OCI-LY7 (cell line): ENCODE data around the gene DYNLL1. TPM values are rescaled to one million over a fixed set of nuclear protein-coding genes. Genes with fewer than 3 reads are reported as not detected.

Experiments
- BruUV-seq: library from RNA; stranded (reverse); fragments of 400-500 nt; replicated peaks from 2 replicates; lab custom pipeline; 2021; lab: Mats Ljungman, UMichigan
- CTCF ChIA-PET: fragments of 300-600 bp; sonication (Branson Sonifier 250); formaldehyde crosslinking; loops from one replicate; lab custom pipeline; 2022; ENCODE audit warnings: antibody characterized with exemption; ENCODE audit not compliant: unreplicated experiment; lab: Charles Lee
- POLR2A ChIA-PET: fragments of 300-600 bp; sonication (Branson Sonifier 250); formaldehyde crosslinking; loops from one replicate; lab custom pipeline; 2022; ENCODE audit warnings: antibody characterized with exemption; lab: Charles Lee
- DNase-seq: peaks from one replicate; pipeline ENCODE4 v3.0.0-alpha.2; 2015; ENCODE audit warnings: low spot score
- H2AFZ ChIP-seq: fragments of 200-600 bp; sonication (generic), shearing (Covaris generic); 2 replicates; pipeline ENCODE4 v1.6.1; 2014; ENCODE audit warnings: mild to moderate bottlenecking, antibody characterized with exemption, low read length, moderate library complexity
- H3K27ac ChIP-seq: fragments of 200-600 bp; sonication (generic); 2 replicates; pipeline ENCODE4 v1.5.1; 2014; ENCODE audit warnings: mixed run types, low read depth, mild to moderate bottlenecking, moderate library complexity, low read length, inconsistent platforms; ENCODE audit not compliant: poor library complexity, severe bottlenecking
- H3K36me3 ChIP-seq: fragments of 200-600 bp; sonication (generic); 2 replicates; pipeline ENCODE4 v1.6.1; 2014; ENCODE audit warnings: mild to moderate bottlenecking, antibody characterized with exemption, low read length, moderate library complexity, mixed read lengths; ENCODE audit not compliant: insufficient read depth
- H3K4me1 ChIP-seq: fragments of 200-600 bp; sonication (generic); 2 replicates; pipeline ENCODE4 v1.5.1; 2014; ENCODE audit warnings: mild to moderate bottlenecking, low read length; ENCODE audit not compliant: insufficient read depth, poor library complexity, severe bottlenecking
- H3K4me2 ChIP-seq: fragments of 200-600 bp; sonication (generic); 2 replicates; pipeline ENCODE4 v1.6.1; 2014; ENCODE audit warnings: mild to moderate bottlenecking, low read length
- H3K4me3 ChIP-seq: fragments of 200-600 bp; sonication (generic); 2 replicates; pipeline ENCODE4 v1.5.1; 2014; ENCODE audit warnings: mild to moderate bottlenecking, low read depth, low read length; ENCODE audit not compliant: poor library complexity, severe bottlenecking
- H3K79me2 ChIP-seq: fragments of 200-600 bp; sonication (generic); 2 replicates; pipeline ENCODE4 v1.6.1; 2016; ENCODE audit warnings: low read depth, mild to moderate bottlenecking, low read length, moderate library complexity, mixed read lengths; ENCODE audit not compliant: insufficient read depth
- H3K9me2 ChIP-seq: fragments of 200-600 bp; sonication (generic); 2 replicates; pipeline ENCODE4 v1.6.1; 2016; ENCODE audit warnings: mild to moderate bottlenecking, low read length, mixed read lengths; ENCODE audit not compliant: insufficient read depth
- H3K9me3 ChIP-seq: fragments of 200-600 bp; sonication (generic); 2 replicates; pipeline ENCODE4 v1.6.1; 2014; ENCODE audit warnings: mild to moderate bottlenecking, mixed run types, low read length, mixed read lengths
- H4K20me1 ChIP-seq: fragments of 200-600 bp; sonication (generic); 2 replicates; pipeline ENCODE4 v1.6.1; 2014; ENCODE audit warnings: mild to moderate bottlenecking, antibody characterized with exemption, low read length, moderate library complexity, mixed read lengths; ENCODE audit not compliant: insufficient read depth
- CTCF ChIP-seq: fragments of 200-600 bp; sonication (generic); conservative IDR thresholded peaks from 2 replicates; pipeline ENCODE4 v1.5.1; 2014; ENCODE audit warnings: mild to moderate bottlenecking, antibody characterized with exemption, low read length, moderate library complexity, mixed read lengths
- EZH2phosphoT487 ChIP-seq: fragments of 200-600 bp; sonication (generic); IDR thresholded peaks from 2 replicates; pipeline ENCODE4 v1.6.1; 2018; ENCODE audit warnings: low read depth, borderline replicate concordance, mild to moderate bottlenecking, mixed run types, antibody characterized with exemption, low read length, moderate library complexity, mixed read lengths
- intact Hi-C: fragments of 100-400 bp; cut with micrococcal nuclease; formaldehyde crosslinking; loops from one replicate; pipeline ENCODE4 v1.10.0; 2022; ENCODE audit not compliant: unreplicated experiment
- total RNA-seq, 2 experiments: library from RNA; depleted of rRNA in 1 of 2; stranded (reverse); fragments of >200 nt in 1 of 2; shearing (Covaris generic) in 1 of 2; gene quantifications; 2 replicates each; pipeline ENCODE4 v1.2.3, GENCODE V29; 2014 to 2022

The DYNLL1 gene
- total RNA-seq, 2 experiments from 2014 or later, result 321 to 400 TPM

DNA sequence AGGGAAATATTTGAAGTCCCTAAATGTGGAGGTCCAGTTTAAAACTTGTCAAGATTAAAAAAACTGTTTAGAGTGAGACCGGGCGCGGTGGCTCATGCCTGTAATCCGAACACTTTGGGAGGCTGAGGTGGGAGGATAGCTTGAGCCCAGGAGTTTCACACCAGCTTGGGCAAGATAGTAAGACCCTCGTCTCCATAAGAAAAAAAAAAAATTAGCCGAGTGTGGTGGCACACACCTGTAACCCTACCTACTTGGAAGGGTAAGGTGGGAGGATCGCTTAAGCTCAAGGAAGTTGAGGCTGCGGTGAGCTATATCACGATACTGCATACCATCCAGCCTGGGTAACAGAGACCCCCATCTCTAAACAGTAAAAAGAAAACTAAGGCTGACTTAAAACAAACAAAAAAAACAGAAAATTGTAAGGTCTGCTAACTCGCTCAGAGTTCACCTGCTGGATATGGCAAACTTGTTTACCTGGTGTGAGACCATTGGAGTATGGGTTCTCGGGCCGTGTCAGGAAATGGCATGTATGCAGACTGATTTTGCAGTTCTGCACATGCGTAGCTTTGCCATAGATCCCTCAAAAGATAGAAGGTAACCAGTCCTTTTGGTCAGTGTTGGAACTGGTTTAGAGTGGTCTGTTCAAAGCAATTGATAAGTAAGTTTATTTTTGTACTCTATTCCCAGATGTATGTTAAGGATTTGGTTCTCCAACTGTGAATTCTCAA is 40.3 kb downstream of the DYNLL1 start:
- POLR2A ChIA-PET, result interaction anchor here (0.6 to 1.7 kb wide), 3 partner anchors 33 to 1655 kb away, joined by 3 to 5 read pairs (median 3); no protein-coding TSS in a partner anchor
- Histone ChIP-seq H3K4me1 (peaks cover 57% of the 10 kb centered on the region), H3K27ac (peak overlapping the region; percentile 65), H3K4me2 (peak overlapping the region; percentile 97), H4K20me1 (peaks cover 37% of the 10 kb centered on the region), H3K9me2 (no peaks in the 10 kb centered on the region), H2AFZ (no peak overlapping the region), H3K4me3 (peak overlapping the region; percentile 89), H3K79me2 (peaks cover 71% of the 10 kb centered on the region), H3K36me3 (peaks cover 57% of the 10 kb centered on the region), H3K9me3 (no peaks in the 10 kb centered on the region; the same call in 1 of the 2 replicates)
- intact Hi-C loops, result loop anchor here (5.0 kb wide), 1 partner anchor 99 kb away; the partner anchor contains the start of gene COX6A1
- CTCF ChIA-PET, result no interaction called here
- peak; percentile 33 for DNase-seq
- TF ChIP-seq CTCF, result no peak
- TF ChIP-seq EZH2phosphoT487, result no peak
- no TSS peak for BruUV-seq

DNA sequence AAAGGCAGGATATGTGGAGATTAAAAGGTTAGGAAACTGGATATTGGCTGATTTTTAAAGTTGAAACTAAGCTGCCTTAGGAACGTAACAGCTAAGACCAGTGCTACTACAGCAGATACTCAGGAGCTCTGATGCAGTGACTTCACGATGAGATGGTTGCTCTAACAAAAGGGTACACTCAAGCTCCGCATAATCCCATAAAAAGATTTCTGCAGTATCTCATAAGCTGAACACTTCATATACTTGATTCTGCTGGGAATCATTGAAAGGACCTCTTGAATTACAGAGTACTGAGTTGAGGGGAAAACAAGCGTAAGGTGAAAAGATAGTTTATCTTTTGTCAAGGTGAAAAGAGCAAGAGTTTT is 41.9 kb downstream of the DYNLL1 start:
- H3K9me3 ChIP-seq, result no peaks in the 10 kb centered on the region
- ChIA-PET CTCF (interaction anchor here (0.6 kb wide), 1 partner anchor 275 kb away, joined by 3 read pairs; no protein-coding TSS in a partner anchor), POLR2A (interaction anchor here (0.5 to 1.2 kb wide), 5 partner anchors 9 to 24 kb away, joined by 3 to 7 read pairs (median 4); partner anchors contain the start of gene COQ5)
- peak overlapping the region; percentile 97 for H3K4me2 ChIP-seq
- no peaks in the 10 kb centered on the region for H3K9me2 ChIP-seq
- H3K4me1 ChIP-seq, result peaks cover 50% of the 10 kb centered on the region
- peaks cover 37% of the 10 kb centered on the region for H4K20me1 ChIP-seq
- no peak for TF ChIP-seq CTCF
- TF ChIP-seq EZH2phosphoT487, result no peak
- intact Hi-C loops, result loop anchor here (5.0 kb wide), 1 partner anchor 101 kb away; the partner anchor contains the start of gene COX6A1
- H3K4me3 ChIP-seq, result peak overlapping the region; percentile 89
- peaks cover 87% of the 10 kb centered on the region for H3K79me2 ChIP-seq
- peaks cover 67% of the 10 kb centered on the region for H3K36me3 ChIP-seq
- H3K27ac ChIP-seq, result peak overlapping the region; percentile 46
- H2AFZ ChIP-seq, result no peak overlapping the region
- BruUV-seq, result no TSS peak
- DNase-seq, result no peak
